ENCODE results near the gene PPP2R5C. TPM values are rescaled to one million over a fixed set of nuclear protein-coding genes. Genes with fewer than 3 reads are reported as not detected.

PPP2R5C gene
- total and polyA plus RNA-seq, 4 experiments from 2014 or later: 273 to 620 (median 431) TPM

DNA sequence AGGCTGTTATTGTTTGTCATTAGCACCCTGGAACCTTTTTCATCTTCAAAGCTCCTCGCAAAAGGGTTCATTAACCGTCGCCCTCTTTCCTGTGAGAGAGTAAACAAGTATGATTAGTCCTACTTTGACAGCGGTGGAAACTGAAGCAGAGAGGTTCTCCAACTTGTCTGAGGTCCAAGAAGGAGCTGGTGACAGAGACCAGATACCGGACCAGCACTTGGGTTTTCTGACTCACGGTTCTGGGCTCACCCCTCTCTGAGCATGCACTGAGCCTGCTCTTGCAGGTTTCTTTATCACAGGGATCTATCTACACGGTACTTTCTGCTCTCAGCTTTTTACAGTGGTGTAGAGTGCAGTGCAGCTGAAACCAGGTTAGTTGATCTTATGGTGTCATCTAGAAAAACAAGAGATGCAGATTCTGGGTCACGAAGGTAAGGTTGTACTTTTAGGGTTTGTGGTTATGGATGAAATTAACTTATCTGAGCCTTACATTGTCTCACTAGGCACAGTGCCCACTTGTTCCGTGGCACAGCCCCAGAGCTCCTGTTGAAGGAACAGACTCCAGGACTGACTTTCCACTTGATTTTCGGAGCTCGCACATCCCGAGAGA is 62.1 kb downstream of the PPP2R5C start:
- Histone ChIP-seq H3K27me3 (ENCODE audit: insufficient read depth, low read length) (no peaks in the 10 kb centered on the region), H3K9me3 (ENCODE audit: control insufficient read depth in 1 of 2, low read length in 2 of 2) (no peaks in the 10 kb centered on the region), H3K27ac (ENCODE audit: low read depth, low read length) (peak overlapping the region; percentile 98), H3K4me3 (ENCODE audit: low read length in 2 of 2) (peak overlapping the region; percentile 78 to 85), H3K4me1 (ENCODE audit: insufficient read depth, low read length) (peaks cover 84% of the 10 kb centered on the region), H3K36me3 (ENCODE audit: insufficient read depth, low read length) (peaks cover 22% of the 10 kb centered on the region)
- Mint-ChIP-seq H3K27me3 (no peaks in the 10 kb centered on the region), H3K27ac (peak overlapping the region; percentile 97 to 100 (median 100)), H3K36me3 (peaks cover 59 to 62% of the 10 kb centered on the region in 2 donors), H3K4me1 (peaks cover 59 to 88% (median 69%) of the 10 kb centered on the region in 4 donors), H3K4me3 (peak overlapping the region; percentile 90 to 99 (median 95)), H3K9me3 (no peaks in the 10 kb centered on the region)
- ChIA-PET POLR2A (ENCODE audit: partially characterized antibody) (interaction anchor here (0.6 to 20.4 kb wide), 31 partner anchors 10 to 1974 kb away, joined by 3 to 1038 read pairs (median 8); no protein-coding TSS in a partner anchor), CTCF (ENCODE audit: partially characterized antibody) (interaction anchor here (1.1 to 6.0 kb wide), 9 partner anchors 11 to 117 kb away, joined by 3 to 74 read pairs (median 7); no protein-coding TSS in a partner anchor)
- intact Hi-C loops (cut with micrococcal nuclease): loop anchor here (1.0 to 5.0 kb wide), 7 partner anchors 13 to 264 kb away; partner anchors contain the start of gene HSP90AA1
- peak; percentile 83 to 95 (median 88) for DNase-seq

DNA sequence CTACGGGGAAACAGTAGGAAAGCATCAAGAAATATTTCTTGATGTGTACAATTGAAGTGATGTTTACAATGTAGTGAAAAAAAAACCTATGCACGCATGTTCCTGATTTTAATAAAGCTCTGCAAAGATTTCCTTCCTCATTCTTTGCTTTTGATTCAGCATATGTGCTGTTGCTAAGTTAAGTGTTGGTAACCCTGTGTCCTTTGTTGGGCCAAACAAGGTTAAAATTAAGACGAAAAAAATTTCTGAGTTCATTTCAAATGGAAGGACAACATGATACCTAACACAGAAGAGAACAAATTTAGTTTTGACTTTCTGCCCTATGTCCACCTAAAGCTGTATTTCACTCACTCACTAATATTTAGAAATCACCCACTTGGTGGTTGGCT is 62.8 kb downstream of the PPP2R5C start:
- intact Hi-C loops (cut with micrococcal nuclease): loop anchor here (5.0 kb wide), 1 partner anchor 263 kb away; the partner anchor contains the start of gene HSP90AA1
- Mint-ChIP-seq H3K36me3 (peaks cover 59 to 63% of the 10 kb centered on the region in 2 donors), H3K4me1 (peaks cover 60 to 88% (median 69%) of the 10 kb centered on the region in 4 donors), H3K27ac (peak overlapping the region; percentile 97 to 100 (median 100)), H3K27me3 (no peaks in the 10 kb centered on the region), H3K4me3 (peak overlapping the region; percentile 90 to 99 (median 95)), H3K9me3 (no peaks in the 10 kb centered on the region)
- H3K36me3 ChIP-seq (ENCODE audit: insufficient read depth, low read length): peaks cover 29% of the 10 kb centered on the region
- peak overlapping the region; percentile 98 for H3K27ac ChIP-seq (ENCODE audit: low read depth, low read length)
- CTCF ChIA-PET (ENCODE audit: partially characterized antibody): interaction anchor here (1.2 to 6.0 kb wide), 6 partner anchors 12 to 117 kb away, joined by 3 to 74 read pairs (median 10); no protein-coding TSS in a partner anchor
- H3K4me3 ChIP-seq (ENCODE audit: low read length in 2 of 2): peak overlapping the region; percentile 78 to 85
- no peaks in the 10 kb centered on the region for H3K9me3 ChIP-seq (ENCODE audit: control insufficient read depth in 1 of 2, low read length in 2 of 2)
- POLR2A ChIA-PET (ENCODE audit: partially characterized antibody): interaction anchor here (0.6 to 20.4 kb wide), 27 partner anchors 11 to 260 kb away, joined by 3 to 1038 read pairs (median 10); no protein-coding TSS in a partner anchor
- no peaks in the 10 kb centered on the region for H3K27me3 ChIP-seq (ENCODE audit: insufficient read depth, low read length)
- H3K4me1 ChIP-seq (ENCODE audit: insufficient read depth, low read length): peaks cover 84% of the 10 kb centered on the region
- no peak for DNase-seq

DNA sequence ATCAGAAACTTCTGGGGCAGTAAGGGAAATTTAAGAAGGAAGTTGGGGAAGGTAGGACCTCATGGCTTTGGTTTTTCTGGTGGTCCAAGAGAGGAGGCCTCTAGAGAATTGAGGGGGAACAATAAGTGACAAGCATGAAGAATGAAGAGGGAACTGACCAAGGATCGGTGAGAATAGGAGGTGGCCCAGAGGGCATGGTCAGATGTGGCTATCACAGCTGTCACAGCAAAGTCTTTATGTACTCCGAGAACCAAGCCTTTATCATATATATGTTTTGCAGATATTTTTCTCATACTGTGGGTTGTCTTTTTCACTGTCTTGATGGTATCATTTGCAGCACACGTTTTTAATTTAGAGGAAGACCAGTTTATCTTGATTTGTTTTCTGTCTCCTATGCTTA is 64.3 kb downstream of the PPP2R5C start:
- ChIA-PET CTCF (ENCODE audit: partially characterized antibody) (interaction anchor here (0.7 to 6.0 kb wide), 5 partner anchors 11 to 119 kb away, joined by 3 to 74 read pairs (median 5); no protein-coding TSS in a partner anchor), POLR2A (ENCODE audit: partially characterized antibody) (interaction anchor here (1.1 to 20.4 kb wide), 17 partner anchors 10 to 1759 kb away, joined by 3 to 1038 read pairs (median 15); no protein-coding TSS in a partner anchor)
- Histone ChIP-seq H3K27me3 (ENCODE audit: insufficient read depth, low read length) (no peaks in the 10 kb centered on the region), H3K36me3 (ENCODE audit: insufficient read depth, low read length) (peaks cover 42% of the 10 kb centered on the region), H3K27ac (ENCODE audit: low read depth, low read length) (peak overlapping the region; percentile 98), H3K4me1 (ENCODE audit: insufficient read depth, low read length) (peaks cover 84% of the 10 kb centered on the region), H3K9me3 (ENCODE audit: control insufficient read depth in 1 of 2, low read length in 2 of 2) (no peaks in the 10 kb centered on the region), H3K4me3 (ENCODE audit: low read length in 2 of 2) (peak overlapping the region; percentile 70 to 78)
- no peak for DNase-seq
- Mint-ChIP-seq H3K36me3 (peaks cover 56 to 69% of the 10 kb centered on the region in 2 donors), H3K4me3 (peak overlapping the region; percentile 90 to 99 (median 95)), H3K4me1 (peaks cover 58 to 91% (median 71%) of the 10 kb centered on the region in 4 donors), H3K9me3 (no peaks in the 10 kb centered on the region), H3K27ac (peak overlapping the region; percentile 97 to 100 (median 100)), H3K27me3 (no peaks in the 10 kb centered on the region)
- intact Hi-C loops (cut with micrococcal nuclease): loop anchor here (5.0 kb wide), 1 partner anchor 33 kb away; no protein-coding TSS in a partner anchor

DNA sequence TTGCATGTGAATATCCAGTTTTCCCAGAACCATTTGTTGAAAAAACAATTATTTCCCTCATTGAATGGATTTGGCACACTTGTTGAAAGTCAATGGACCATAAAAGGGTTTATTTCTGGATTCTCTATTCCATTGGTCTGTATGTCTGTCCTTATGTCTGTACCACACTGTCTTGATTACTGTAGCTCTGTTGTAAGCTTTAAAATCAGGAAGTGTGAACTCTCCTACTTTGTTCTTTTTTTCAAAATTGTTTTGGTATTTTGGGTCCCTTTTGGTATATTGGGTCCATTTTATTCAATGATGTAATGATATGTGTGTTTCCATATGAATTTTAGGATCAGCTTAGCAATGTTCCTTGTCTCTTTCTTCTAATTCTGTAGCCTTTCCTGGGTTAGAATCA is 64.8 kb downstream of the PPP2R5C start:
- no peaks in the 10 kb centered on the region for H3K9me3 Mint-ChIP-seq
- DNase-seq: no peak
- CTCF ChIA-PET (ENCODE audit: partially characterized antibody): interaction anchor here (0.6 to 6.0 kb wide), 6 partner anchors 11 to 119 kb away, joined by 3 to 74 read pairs (median 4); no protein-coding TSS in a partner anchor
- H3K4me3 Mint-ChIP-seq: peak overlapping the region; percentile 90 to 99 (median 95)
- Histone ChIP-seq H3K9me3 (ENCODE audit: control insufficient read depth in 1 of 2, low read length in 2 of 2) (no peaks in the 10 kb centered on the region), H3K36me3 (ENCODE audit: insufficient read depth, low read length) (peaks cover 45% of the 10 kb centered on the region), H3K27me3 (ENCODE audit: insufficient read depth, low read length) (no peaks in the 10 kb centered on the region), H3K4me1 (ENCODE audit: insufficient read depth, low read length) (peaks cover 85% of the 10 kb centered on the region), H3K4me3 (ENCODE audit: low read length in 2 of 2) (peak overlapping the region; percentile 70 to 78), H3K27ac (ENCODE audit: low read depth, low read length) (peak overlapping the region; percentile 98)
- no peaks in the 10 kb centered on the region for H3K27me3 Mint-ChIP-seq
- H3K36me3 Mint-ChIP-seq: peaks cover 56 to 73% of the 10 kb centered on the region in 2 donors
- POLR2A ChIA-PET (ENCODE audit: partially characterized antibody): interaction anchor here (0.7 to 20.4 kb wide), 16 partner anchors 11 to 119 kb away, joined by 3 to 1038 read pairs (median 11); no protein-coding TSS in a partner anchor
- H3K27ac Mint-ChIP-seq: peak overlapping the region; percentile 97 to 100 (median 100)
- H3K4me1 Mint-ChIP-seq: peaks cover 61 to 93% (median 73%) of the 10 kb centered on the region in 4 donors
- intact Hi-C loops (cut with micrococcal nuclease): loop anchor here (5.0 kb wide), 1 partner anchor 34 kb away; no protein-coding TSS in a partner anchor

DNA sequence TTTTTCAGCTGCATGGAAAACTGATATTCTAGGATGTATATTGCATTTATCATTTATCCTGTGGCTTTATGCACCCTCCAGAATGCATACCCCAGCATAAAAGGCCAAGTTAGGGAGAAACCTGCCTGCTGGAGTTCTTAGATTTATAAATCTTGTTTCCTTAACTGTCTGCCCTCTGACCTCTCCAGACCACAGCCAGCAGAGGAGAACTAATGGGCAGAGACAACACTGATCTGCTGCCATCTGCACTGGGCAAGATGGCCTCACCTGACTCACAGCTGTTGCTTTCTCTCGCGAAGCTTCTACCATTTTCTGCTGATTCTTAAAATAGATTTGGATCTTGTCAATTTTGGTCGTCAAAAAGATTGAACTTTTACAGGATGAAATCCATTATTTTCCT is 65.8 kb downstream of the PPP2R5C start:
- ChIA-PET POLR2A (ENCODE audit: partially characterized antibody) (interaction anchor here (0.6 to 20.4 kb wide), 10 partner anchors 10 to 120 kb away, joined by 3 to 1038 read pairs (median 61); no protein-coding TSS in a partner anchor), CTCF (ENCODE audit: partially characterized antibody) (interaction anchor here (1.0 to 6.0 kb wide), 3 partner anchors 34 to 120 kb away, joined by 3 to 74 read pairs (median 6); no protein-coding TSS in a partner anchor)
- peak overlapping the region; percentile 98 for H3K27ac ChIP-seq (ENCODE audit: low read depth, low read length)
- H3K4me3 ChIP-seq (ENCODE audit: low read length in 2 of 2): no peak overlapping the region
- H3K4me3 Mint-ChIP-seq: peak overlapping the region; percentile 61 to 81 (median 75)
- H3K9me3 ChIP-seq (ENCODE audit: control insufficient read depth in 1 of 2, low read length in 2 of 2): no peaks in the 10 kb centered on the region
- peak in 1 of 5 donors; percentile 34 for DNase-seq
- H3K27me3 Mint-ChIP-seq: no peaks in the 10 kb centered on the region
- intact Hi-C loops (cut with micrococcal nuclease): loop anchor here (5.0 kb wide), 1 partner anchor 35 kb away; no protein-coding TSS in a partner anchor
- H3K27ac Mint-ChIP-seq: peak overlapping the region; percentile 86 to 100 (median 93)
- no peaks in the 10 kb centered on the region for H3K9me3 Mint-ChIP-seq
- H3K27me3 ChIP-seq (ENCODE audit: insufficient read depth, low read length): no peaks in the 10 kb centered on the region
- H3K4me1 ChIP-seq (ENCODE audit: insufficient read depth, low read length): peaks cover 86% of the 10 kb centered on the region
- peaks cover 60 to 92% (median 73%) of the 10 kb centered on the region in 4 donors for H3K4me1 Mint-ChIP-seq
- H3K36me3 Mint-ChIP-seq: peaks cover 60 to 78% of the 10 kb centered on the region in 2 donors
- H3K36me3 ChIP-seq (ENCODE audit: insufficient read depth, low read length): peaks cover 52% of the 10 kb centered on the region

DNA sequence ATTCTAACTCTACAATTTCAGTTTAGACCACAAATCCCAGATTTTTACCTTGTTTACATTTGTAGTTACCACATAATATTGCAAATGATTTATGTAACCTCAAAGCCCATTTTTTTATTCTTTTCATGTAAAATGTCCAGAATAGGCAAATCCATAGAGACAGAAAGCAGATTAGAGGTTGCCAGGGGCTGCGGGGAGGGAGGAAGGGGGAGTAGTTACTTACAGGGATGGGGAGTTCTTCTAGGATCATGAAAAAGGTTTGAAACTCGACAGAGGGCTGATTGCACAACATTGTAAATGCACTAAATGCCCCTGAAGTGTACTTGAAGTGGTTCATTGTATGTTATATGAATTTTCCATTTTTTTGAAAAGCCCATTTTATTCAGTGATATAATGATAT is 66.5 kb downstream of the PPP2R5C start:
- POLR2A ChIA-PET (ENCODE audit: partially characterized antibody): interaction anchor here (0.6 to 20.4 kb wide), 7 partner anchors 9 to 106 kb away, joined by 3 to 1038 read pairs (median 98); no protein-coding TSS in a partner anchor
- H3K36me3 Mint-ChIP-seq: peaks cover 62 to 84% of the 10 kb centered on the region in 2 donors
- no peaks in the 10 kb centered on the region for H3K9me3 Mint-ChIP-seq
- peak overlapping the region; percentile 61 to 81 (median 75) for H3K4me3 Mint-ChIP-seq
- CTCF ChIA-PET (ENCODE audit: partially characterized antibody): interaction anchor here (0.7 to 6.0 kb wide), 3 partner anchors 8 to 121 kb away, joined by 3 to 74 read pairs (median 6); no protein-coding TSS in a partner anchor
- Histone ChIP-seq H3K9me3 (ENCODE audit: control insufficient read depth in 1 of 2, low read length in 2 of 2) (no peaks in the 10 kb centered on the region), H3K4me3 (ENCODE audit: low read length in 2 of 2) (no peak overlapping the region), H3K36me3 (ENCODE audit: insufficient read depth, low read length) (peaks cover 58% of the 10 kb centered on the region), H3K27me3 (ENCODE audit: insufficient read depth, low read length) (no peaks in the 10 kb centered on the region), H3K27ac (ENCODE audit: low read depth, low read length) (peak overlapping the region; percentile 98), H3K4me1 (ENCODE audit: insufficient read depth, low read length) (peaks cover 86% of the 10 kb centered on the region)
- intact Hi-C loops (cut with micrococcal nuclease): loop anchor here (5.0 kb wide), 1 partner anchor 36 kb away; no protein-coding TSS in a partner anchor
- peaks cover 61 to 92% (median 75%) of the 10 kb centered on the region in 4 donors for H3K4me1 Mint-ChIP-seq
- H3K27me3 Mint-ChIP-seq: no peaks in the 10 kb centered on the region
- no peak for DNase-seq
- peak overlapping the region; percentile 86 to 100 (median 93) for H3K27ac Mint-ChIP-seq
